Endothelial cell of umbilical vein (primary cell): ENCODE results near the gene DENND1A.

Experiments
- CTCF ChIP-seq, 2 donors: IDR thresholded peaks; 1 replicate in 1 of 2; 2 replicates in 1 of 2; pipeline ENCODE4 v1.5.1; 2011; ENCODE audit warnings: low read length in 2 of 2, mild to moderate bottlenecking in 2 of 2, moderate library complexity in 2 of 2, control low read depth in 1 of 2, inconsistent platforms in 1 of 2, low read depth in 1 of 2; ENCODE audit not compliant: insufficient read depth in 1 of 2; ENCODE audit errors: extremely low read depth in 1 of 2
- EZH2 ChIP-seq: IDR thresholded peaks from 2 replicates; pipeline ENCODE4 v1.6.1; 2012; ENCODE audit warnings: borderline replicate concordance, low read depth, mild to moderate bottlenecking, moderate library complexity, low read length, inconsistent platforms; ENCODE audit not compliant: severe bottlenecking
- MAX ChIP-seq: IDR thresholded peaks from 2 replicates; pipeline ENCODE4 v1.6.1; 2011; ENCODE audit not compliant: insufficient read depth, insufficient read length
- POLR2AphosphoS5 ChIP-seq: IDR thresholded peaks from 2 replicates; pipeline ENCODE4 v1.6.1; 2012; ENCODE audit warnings: low read depth, mild to moderate bottlenecking, control low read depth, low read length, moderate library complexity; ENCODE audit not compliant: insufficient read depth

GRCh38 chr9:123832858-123833650 is 96.9 kb downstream of the DENND1A start:
- TF ChIP-seq CTCF (IDR thresholded peaks at IDR 0.05; ENCODE audit: extremely low read depth in 1 of 2, insufficient read depth in 1 of 2, low read depth in 1 of 2, low read length in 2 of 2) (no peak), POLR2AphosphoS5 (no peak), EZH2 (no peak), MAX (no peak)
